ENCODE data around the gene RBM3.

Gene RBM3

DNA sequence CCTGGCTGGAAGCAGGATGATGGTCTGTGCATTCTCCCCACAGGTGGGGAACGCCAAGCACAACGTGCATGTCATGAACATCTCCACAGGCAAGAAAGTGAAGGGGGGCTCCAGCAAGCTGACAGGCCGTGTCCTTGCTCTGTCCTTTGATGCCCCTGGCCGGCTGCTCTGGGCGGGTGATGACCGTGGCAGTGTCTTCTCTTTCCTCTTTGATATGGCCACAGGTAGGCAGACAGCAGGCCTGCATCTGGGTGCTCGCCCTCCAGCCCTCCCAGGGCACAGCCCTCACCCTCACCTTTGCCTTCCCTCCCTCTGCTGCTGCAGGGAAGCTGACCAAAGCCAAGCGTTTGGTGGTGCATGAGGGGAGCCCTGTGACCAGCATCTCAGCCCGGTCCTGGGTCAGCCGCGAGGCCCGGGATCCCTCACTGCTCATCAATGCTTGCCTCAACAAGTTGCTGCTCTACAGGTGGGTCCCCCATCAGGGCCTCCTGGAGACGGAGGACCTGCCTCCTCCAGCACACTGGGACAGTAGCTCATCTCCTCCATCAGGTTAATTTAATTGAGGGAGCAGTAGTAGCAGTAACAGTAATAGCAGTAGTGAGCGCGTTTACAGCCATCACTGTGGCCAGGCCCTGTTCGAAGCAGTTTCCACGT, 27.6 kb downstream of the RBM3 start:
- Histone ChIP-seq H3K9ac (ENCODE audit: low read length) (no peak overlapping the region), H3K4me1 (ENCODE audit: insufficient read depth, low read length, severe bottlenecking) (peaks cover 7% of the 10 kb centered on the region), H4K20me1 (ENCODE audit: insufficient read depth, low read length) (no peaks in the 10 kb centered on the region), H3K36me3 (ENCODE audit: insufficient read depth, low read length) (no peaks in the 10 kb centered on the region), H2AFZ (ENCODE audit: low read length) (no peak overlapping the region), H3K27me3 (ENCODE audit: insufficient read depth, low read length) (no peaks in the 10 kb centered on the region), H3K4me3 (ENCODE audit: low read depth, low read length, poor library complexity, severe bottlenecking) (no peak overlapping the region), H3F3A (ENCODE audit: insufficient read depth, low read length) (no peaks in the 10 kb centered on the region), H3K79me2 (ENCODE audit: insufficient read depth, low read length) (no peaks in the 10 kb centered on the region), H3K4me2 (ENCODE audit: low read length) (no peak overlapping the region), H3K9me2 (ENCODE audit: low read depth, low read length) (no peaks in the 10 kb centered on the region), H3K9me3 (ENCODE audit: low read length) (no peaks in the 10 kb centered on the region), H3K27ac (ENCODE audit: low read depth, low read length, poor library complexity, severe bottlenecking) (no peak overlapping the region)
- TF ChIP-seq, protein P1, sequence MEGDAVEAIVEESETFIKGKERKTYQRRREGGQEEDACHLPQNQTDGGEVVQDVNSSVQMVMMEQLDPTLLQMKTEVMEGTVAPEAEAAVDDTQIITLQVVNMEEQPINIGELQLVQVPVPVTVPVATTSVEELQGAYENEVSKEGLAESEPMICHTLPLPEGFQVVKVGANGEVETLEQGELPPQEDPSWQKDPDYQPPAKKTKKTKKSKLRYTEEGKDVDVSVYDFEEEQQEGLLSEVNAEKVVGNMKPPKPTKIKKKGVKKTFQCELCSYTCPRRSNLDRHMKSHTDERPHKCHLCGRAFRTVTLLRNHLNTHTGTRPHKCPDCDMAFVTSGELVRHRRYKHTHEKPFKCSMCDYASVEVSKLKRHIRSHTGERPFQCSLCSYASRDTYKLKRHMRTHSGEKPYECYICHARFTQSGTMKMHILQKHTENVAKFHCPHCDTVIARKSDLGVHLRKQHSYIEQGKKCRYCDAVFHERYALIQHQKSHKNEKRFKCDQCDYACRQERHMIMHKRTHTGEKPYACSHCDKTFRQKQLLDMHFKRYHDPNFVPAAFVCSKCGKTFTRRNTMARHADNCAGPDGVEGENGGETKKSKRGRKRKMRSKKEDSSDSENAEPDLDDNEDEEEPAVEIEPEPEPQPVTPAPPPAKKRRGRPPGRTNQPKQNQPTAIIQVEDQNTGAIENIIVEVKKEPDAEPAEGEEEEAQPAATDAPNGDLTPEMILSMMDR (IDR thresholded peaks at IDR 0.05; ENCODE audit: low read length), result no peak
- TF ChIP-seq EZH2 (IDR thresholded peaks at IDR 0.05; ENCODE audit: borderline replicate concordance, low read length), result no peak

DNA sequence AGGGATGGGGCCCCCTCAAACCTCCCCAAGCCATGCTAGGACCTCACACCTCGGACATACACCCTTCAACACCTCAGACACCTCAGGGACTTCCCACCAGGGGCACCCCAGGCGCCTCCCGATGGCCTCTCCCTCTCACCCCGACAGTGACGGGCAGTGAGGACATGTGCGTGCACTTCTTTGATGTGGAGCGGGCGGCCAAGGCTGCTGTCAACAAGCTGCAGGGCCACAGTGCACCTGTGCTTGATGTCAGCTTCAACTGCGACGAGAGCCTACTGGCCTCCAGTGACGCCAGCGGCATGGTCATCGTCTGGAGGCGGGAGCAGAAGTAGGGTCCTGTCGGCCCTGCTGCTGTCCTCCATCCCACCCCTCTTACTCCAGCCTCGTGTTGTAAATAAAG, 30.4 kb downstream of the RBM3 start:
- Histone ChIP-seq H3K4me1 (ENCODE audit: insufficient read depth, low read length, severe bottlenecking) (no peaks in the 10 kb centered on the region), H3K79me2 (ENCODE audit: insufficient read depth, low read length) (no peaks in the 10 kb centered on the region), H3F3A (ENCODE audit: insufficient read depth, low read length) (no peaks in the 10 kb centered on the region), H3K4me3 (ENCODE audit: low read depth, low read length, poor library complexity, severe bottlenecking) (no peak overlapping the region), H3K36me3 (ENCODE audit: insufficient read depth, low read length) (no peaks in the 10 kb centered on the region), H3K9me3 (ENCODE audit: low read length) (no peaks in the 10 kb centered on the region), H3K9ac (ENCODE audit: low read length) (no peak overlapping the region), H3K4me2 (ENCODE audit: low read length) (no peak overlapping the region), H2AFZ (ENCODE audit: low read length) (no peak overlapping the region), H4K20me1 (ENCODE audit: insufficient read depth, low read length) (no peaks in the 10 kb centered on the region), H3K27ac (ENCODE audit: low read depth, low read length, poor library complexity, severe bottlenecking) (no peak overlapping the region), H3K27me3 (ENCODE audit: insufficient read depth, low read length) (no peaks in the 10 kb centered on the region), H3K9me2 (ENCODE audit: low read depth, low read length) (no peaks in the 10 kb centered on the region)
- TF ChIP-seq, protein P1 (IDR thresholded peaks at IDR 0.05; ENCODE audit: low read length), result no peak

DNA sequence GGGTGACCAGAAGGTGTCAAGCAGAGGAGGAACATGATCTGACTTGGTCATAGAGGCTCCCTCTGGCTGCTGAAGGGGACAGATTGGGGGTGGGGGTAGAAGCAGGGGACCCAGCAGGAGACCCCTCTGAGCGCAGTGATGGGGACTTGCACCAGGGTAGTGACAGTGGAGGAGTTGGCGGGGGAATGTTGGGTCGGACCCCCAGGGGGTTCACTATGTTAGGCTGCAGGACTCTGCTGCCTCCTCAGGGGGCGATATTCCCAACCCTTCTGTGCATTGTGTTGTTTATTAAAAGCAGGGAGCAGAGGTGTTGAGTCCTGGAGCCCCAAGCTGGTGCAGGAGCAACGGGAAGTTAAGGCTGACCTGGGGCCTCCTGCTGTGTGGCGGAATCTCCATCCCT, 31.8 kb downstream of the RBM3 start:
- no peaks in the 10 kb centered on the region for H3F3A ChIP-seq (ENCODE audit: insufficient read depth, low read length)
- no peak overlapping the region for H3K4me2 ChIP-seq (ENCODE audit: low read length)
- no peak overlapping the region for H2AFZ ChIP-seq (ENCODE audit: low read length)
- no peaks in the 10 kb centered on the region for H3K79me2 ChIP-seq (ENCODE audit: insufficient read depth, low read length)
- H4K20me1 ChIP-seq (ENCODE audit: insufficient read depth, low read length), result no peaks in the 10 kb centered on the region
- no peaks in the 10 kb centered on the region for H3K36me3 ChIP-seq (ENCODE audit: insufficient read depth, low read length)
- no peaks in the 10 kb centered on the region for H3K4me1 ChIP-seq (ENCODE audit: insufficient read depth, low read length, severe bottlenecking)
- no peak overlapping the region for H3K27ac ChIP-seq (ENCODE audit: low read depth, low read length, poor library complexity, severe bottlenecking)
- no peaks in the 10 kb centered on the region for H3K9me3 ChIP-seq (ENCODE audit: low read length)
- no peaks in the 10 kb centered on the region for H3K9me2 ChIP-seq (ENCODE audit: low read depth, low read length)
- no peaks in the 10 kb centered on the region for H3K27me3 ChIP-seq (ENCODE audit: insufficient read depth, low read length)
- TF ChIP-seq, protein P1 (IDR thresholded peaks at IDR 0.05; ENCODE audit: low read length), result no peak
- TF ChIP-seq EZH2 (IDR thresholded peaks at IDR 0.05; ENCODE audit: borderline replicate concordance, low read length), result no peak
- no peak overlapping the region for H3K4me3 ChIP-seq (ENCODE audit: low read depth, low read length, poor library complexity, severe bottlenecking)
- H3K9ac ChIP-seq (ENCODE audit: low read length), result no peak overlapping the region

Data from OCI-LY1 (cell line).